Cardiac fibroblast (primary cell): ENCODE measurements around the gene RPL26.
"Not testable (repeated sequence)": the region's sequence is repeated elsewhere in the genome, so short reads cannot be mapped to it uniquely, and the experiment has no call there.

ENCODE experiments used
- DNase-seq, 2 donors: peaks; one replicate each; pipeline versions ENCODE4 v3.0.0 to v3.0.0-alpha.2; 2010; ENCODE audit warnings: low read depth in 2 of 2
- H3K4me3 ChIP-seq, 2 donors: replicated peaks in 1 of 2; 1 replicate in 1 of 2; 2 replicates in 1 of 2; pipeline ENCODE4 v1.5.1; 2011; ENCODE audit warnings: low read depth in 2 of 2, low read length in 2 of 2, mild to moderate bottlenecking in 2 of 2, moderate library complexity in 1 of 2
- TF ChIP-seq, protein P1 (sequence below): IDR thresholded peaks from one replicate; pipeline ENCODE4 v1.5.1; 2011; ENCODE audit warnings: low read depth, mild to moderate bottlenecking, low read length, inconsistent platforms

Gene RPL26

GRCh38 chr17:8357910-8358309 lies 25.1 kb downstream of the RPL26 start:
- TF ChIP-seq, protein P1, sequence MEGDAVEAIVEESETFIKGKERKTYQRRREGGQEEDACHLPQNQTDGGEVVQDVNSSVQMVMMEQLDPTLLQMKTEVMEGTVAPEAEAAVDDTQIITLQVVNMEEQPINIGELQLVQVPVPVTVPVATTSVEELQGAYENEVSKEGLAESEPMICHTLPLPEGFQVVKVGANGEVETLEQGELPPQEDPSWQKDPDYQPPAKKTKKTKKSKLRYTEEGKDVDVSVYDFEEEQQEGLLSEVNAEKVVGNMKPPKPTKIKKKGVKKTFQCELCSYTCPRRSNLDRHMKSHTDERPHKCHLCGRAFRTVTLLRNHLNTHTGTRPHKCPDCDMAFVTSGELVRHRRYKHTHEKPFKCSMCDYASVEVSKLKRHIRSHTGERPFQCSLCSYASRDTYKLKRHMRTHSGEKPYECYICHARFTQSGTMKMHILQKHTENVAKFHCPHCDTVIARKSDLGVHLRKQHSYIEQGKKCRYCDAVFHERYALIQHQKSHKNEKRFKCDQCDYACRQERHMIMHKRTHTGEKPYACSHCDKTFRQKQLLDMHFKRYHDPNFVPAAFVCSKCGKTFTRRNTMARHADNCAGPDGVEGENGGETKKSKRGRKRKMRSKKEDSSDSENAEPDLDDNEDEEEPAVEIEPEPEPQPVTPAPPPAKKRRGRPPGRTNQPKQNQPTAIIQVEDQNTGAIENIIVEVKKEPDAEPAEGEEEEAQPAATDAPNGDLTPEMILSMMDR: no peak
- no peak overlapping the region for H3K4me3 ChIP-seq
- no peak for DNase-seq

GRCh38 chr17:8354236-8354635 lies 28.8 kb downstream of the RPL26 start:
- DNase-seq: no peak
- TF ChIP-seq, protein P1: no peak
- H3K4me3 ChIP-seq: no peak overlapping the region

DNA sequence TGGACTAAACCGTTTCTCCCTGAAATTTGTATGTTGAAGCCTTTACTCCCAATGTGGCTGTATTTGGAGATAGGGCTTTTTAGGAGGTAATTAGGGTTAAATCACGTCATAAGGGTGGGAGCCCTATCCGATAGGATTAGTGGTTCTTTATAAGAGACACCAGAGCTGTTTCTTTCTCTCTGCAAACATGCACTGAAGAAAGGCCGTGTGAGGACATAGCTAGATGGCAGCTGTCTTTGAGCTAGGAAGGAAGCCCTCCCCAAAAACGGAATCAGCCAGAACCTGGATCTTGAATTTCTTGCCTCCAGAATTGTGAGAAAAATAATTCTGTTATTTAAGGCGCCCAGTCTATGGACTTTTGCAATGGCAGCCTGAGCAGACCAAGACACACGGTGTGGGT lies 29.3 kb downstream of the RPL26 start:
- TF ChIP-seq, protein P1: no peak
- no peak overlapping the region for H3K4me3 ChIP-seq
- DNase-seq: no peak

- DNase-seq: no peak
- H3K4me3 ChIP-seq: no peak overlapping the region
- TF ChIP-seq, protein P1: no peak
These were observed 32.7 kb downstream of the RPL26 start for GRCh38 chr17:8350339-8350738.

GRCh38 chr17:8347001-8347400 lies 36.0 kb downstream of the RPL26 start:
- H3K4me3 ChIP-seq, DNase-seq: not testable (repeated sequence)

GRCh38 chr17:8345951-8346665 lies 36.9 kb downstream of the RPL26 start:
- no peak for DNase-seq
- TF ChIP-seq, protein P1: no peak
- no peak overlapping the region for H3K4me3 ChIP-seq

DNA sequence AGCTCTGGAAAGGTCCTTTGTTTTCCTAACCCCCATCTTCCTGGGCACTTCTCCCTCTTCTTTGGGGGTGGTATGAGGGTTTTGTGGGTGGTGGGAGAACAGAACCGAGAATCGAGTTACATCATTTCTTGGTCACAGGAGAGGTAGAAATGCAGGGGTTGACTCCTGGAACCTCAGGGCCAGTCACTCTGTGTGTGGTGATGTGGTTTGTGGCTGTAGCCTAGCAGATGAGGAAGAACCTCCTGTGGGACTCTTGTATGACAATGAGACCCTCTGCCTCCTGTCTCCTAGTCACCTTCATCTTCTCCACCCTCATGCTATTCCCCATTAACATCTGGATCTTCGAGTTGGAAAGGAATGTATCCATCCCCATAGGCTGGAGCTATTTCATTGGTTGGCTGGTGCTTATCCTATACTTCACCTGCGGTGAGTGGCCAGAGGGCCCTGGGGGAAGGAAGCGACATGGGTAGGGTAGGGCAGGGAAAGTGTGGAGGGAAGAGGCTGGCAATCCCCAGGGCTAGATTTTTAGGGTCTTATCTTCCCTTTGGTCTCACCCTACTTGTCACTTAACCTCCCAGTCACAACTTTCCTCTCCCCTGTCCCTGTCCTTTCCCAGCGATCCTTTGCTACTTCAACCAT lies 37.8 kb downstream of the RPL26 start:
- TF ChIP-seq, protein P1: no peak
- DNase-seq: no peak

More for the DNA sequence above, 37.8 kb downstream of the RPL26 start:
- H3K4me3 ChIP-seq: no peak overlapping the region
